Heart right ventricle (tissue), 16 donors: ENCODE measurements around the gene PDCD2. TPM values are rescaled to one million over a fixed set of nuclear protein-coding genes. Genes with fewer than 3 reads are reported as not detected.

Experiments used
- ATAC-seq, 8 donors: fragments of 200-7000 bp; cut with Tn5 transposase; one replicate each; pipeline ENCODE4 v1.9.1; 2020; ENCODE audit warnings: mild to moderate bottlenecking in 8 of 8, moderate library complexity in 8 of 8, moderate number of reproducible peaks in 1 of 8
- DNase-seq, 2 donors: peaks; one replicate each; pipeline ENCODE4 v3.0.0-alpha.2; 2020
- H3K27ac ChIP-seq, 10 donors: fragments of 200-600 bp; sonication (generic) in 2 of 10; one replicate each; pipeline versions ENCODE4 v1.5.0 to v1.8.0; 2020 to 2022; ENCODE audit warnings: mild to moderate bottlenecking in 3 of 10
- H3K27me3 ChIP-seq, 7 donors: fragments of 200-600 bp; one replicate each; pipeline ENCODE4 v1.8.0; 2021 to 2022; ENCODE audit warnings: mild to moderate bottlenecking in 2 of 7
- H3K36me3 ChIP-seq, 9 donors: fragments of 200-600 bp; sonication (generic) in 1 of 9; one replicate each; pipeline versions ENCODE4 v1.5.0 to v1.8.0; 2020 to 2022; ENCODE audit warnings: mild to moderate bottlenecking in 2 of 9
- H3K4me1 ChIP-seq, 9 donors: fragments of 200-600 bp; sonication (generic) in 1 of 9; one replicate each; pipeline versions ENCODE4 v1.5.0 to v1.8.0; 2020 to 2022; ENCODE audit warnings: mild to moderate bottlenecking in 4 of 9
- H3K4me3 ChIP-seq, 10 donors: fragments of 200-600 bp; sonication (generic) in 2 of 10; one replicate each; pipeline versions ENCODE4 v1.5.0 to v1.8.0; 2020 to 2022; ENCODE audit warnings: mild to moderate bottlenecking in 7 of 10, moderate library complexity in 2 of 10
- H3K9me3 ChIP-seq, 11 donors: fragments of 200-600 bp in 10 of 11; sonication (generic) in 2 of 11; one replicate each; pipeline versions ENCODE4 v1.5.0 to v1.8.0; 2013 to 2022; ENCODE audit warnings: mild to moderate bottlenecking in 2 of 11, control low read depth in 1 of 11, moderate library complexity in 1 of 11
- WGBS, 2 donors: extraction: QIAGEN DNeasy Blood & Tissue Kit; methylation state at CpG; one replicate each; pipeline ENCODE4 v1.1.7; 2013; ENCODE audit warnings: inconsistent platforms in 1 of 2; 5-methylcytosine and 5-hydroxymethylcytosine counted together
- intact Hi-C, 10 donors: fragments of 100-400 bp; cut with DNase I; formaldehyde crosslinking; loops; one replicate each; pipeline versions ENCODE4 v1.11.1 to v1.14.2; 2022
- polyA plus RNA-seq, 2 donors: library from polyadenylated mRNA; stranded (reverse); fragments of 200-250 nt; gene quantifications; one replicate each; pipeline ENCODE4 v1.2.3, GENCODE V29; 2013
- total RNA-seq, 10 donors: library from RNA; stranded (reverse); fragmentation: NEBNext Ultra II Directional in 3 of 10; extraction: Animal tissue kit (Norgen Biotek cat#: 25700) in 3 of 10; gene quantifications; one replicate each; pipeline versions ENCODE4 v1.2.1 to v1.2.4, GENCODE V29; 2021 to 2023
- TF ChIP-seq, protein P1 (sequence below), 9 donors: fragments of 200-600 bp; sonication (generic) in 2 of 9; IDR thresholded peaks; one replicate each; pipeline versions ENCODE4 v1.5.0 to v1.8.0; 2021 to 2022; ENCODE audit warnings: antibody characterized with exemption in 9 of 9, mild to moderate bottlenecking in 5 of 9, moderate library complexity in 1 of 9
- donor health status: Arrhythmogenic right ventricular cardiomyopathy.
- donor health status: ischemic (EF 13 %, LVEDD 7.1; RV severe dilation, severe dysfunction).
- donor health status: healthy with polysubstance abuse.
- donor health status: DM: no; HTN: yes; CAD: no.
- donor health status: DM: no; HTN: no; CAD: no.
- donor health status: ischemic (EF 25% LVEDD 6.9; RV normal size, moderate dysfunction).
- donor health status: ischemic (EF 25% LVEDD 5.7; RV mildly dilated, moderate dysfunction).
- donor health status: healthy.
- donor health status: DM: yes; HTN: yes; CAD: no.
- donor health status: Ischemic cardiomyopathy.
- donor health status: ischemic (EF 35%, LVEDD 5.7; RV mildly dilated, moderate dysfunction).
- donor health status: nonischemic (EF 11% LVEDD 7.7; RV severe dilation, severe dysfunction).
- donor health status: DM: yes; HTN: yes; CAD: no.
- donor health status: PGD.
- donor health status: ischemic (EF 29% LVEDD 5.4; RV normal size, mild dysfunction).
- donor health status: nonischemic (EF 23%, LVEDD 6.1; RV moderate dilation, normal function).

The PDCD2 gene
- total and polyA plus RNA-seq, 12 donors: 20.0 to 45.5 (median 34.0) TPM

- DNase-seq (no peak), ATAC-seq (no peak)
- Histone ChIP-seq H3K4me3 (peak overlapping the region; percentile 74 to 98 (median 92)), H3K9me3 (no peaks in the 10 kb centered on the region), H3K4me1 (peaks cover 2 to 21% (median 18%) of the 10 kb centered on the region in 9 donors), H3K27ac (peak overlapping the region; percentile 44 to 97 (median 90)), H3K27me3 (no peaks in the 10 kb centered on the region), H3K36me3 (peaks cover 0 to 46% (median 27%) of the 10 kb centered on the region in 9 donors)
- intact Hi-C loops: loop anchor here in 3 of 10 donors (2.0 kb wide), 1 partner anchor 29 kb away; the partner anchor contains the start of gene TBP (in 3 of the 3)
- TF ChIP-seq, protein P1, sequence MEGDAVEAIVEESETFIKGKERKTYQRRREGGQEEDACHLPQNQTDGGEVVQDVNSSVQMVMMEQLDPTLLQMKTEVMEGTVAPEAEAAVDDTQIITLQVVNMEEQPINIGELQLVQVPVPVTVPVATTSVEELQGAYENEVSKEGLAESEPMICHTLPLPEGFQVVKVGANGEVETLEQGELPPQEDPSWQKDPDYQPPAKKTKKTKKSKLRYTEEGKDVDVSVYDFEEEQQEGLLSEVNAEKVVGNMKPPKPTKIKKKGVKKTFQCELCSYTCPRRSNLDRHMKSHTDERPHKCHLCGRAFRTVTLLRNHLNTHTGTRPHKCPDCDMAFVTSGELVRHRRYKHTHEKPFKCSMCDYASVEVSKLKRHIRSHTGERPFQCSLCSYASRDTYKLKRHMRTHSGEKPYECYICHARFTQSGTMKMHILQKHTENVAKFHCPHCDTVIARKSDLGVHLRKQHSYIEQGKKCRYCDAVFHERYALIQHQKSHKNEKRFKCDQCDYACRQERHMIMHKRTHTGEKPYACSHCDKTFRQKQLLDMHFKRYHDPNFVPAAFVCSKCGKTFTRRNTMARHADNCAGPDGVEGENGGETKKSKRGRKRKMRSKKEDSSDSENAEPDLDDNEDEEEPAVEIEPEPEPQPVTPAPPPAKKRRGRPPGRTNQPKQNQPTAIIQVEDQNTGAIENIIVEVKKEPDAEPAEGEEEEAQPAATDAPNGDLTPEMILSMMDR (IDR thresholded peaks at IDR 0.05): peak in 1 of 9 donors; percentile 14
- WGBS, 2 donors: 1 to 2% methylated on average over 12 of the region's 12 CpGs
These were observed 669 bp downstream of the PDCD2 start for GRCh38 chr6:170583756-170584180.

GRCh38 chr6:170578909-170579308 lies 5.5 kb downstream of the PDCD2 start:
- TF ChIP-seq, protein P1 (IDR thresholded peaks at IDR 0.05): no peak
- ATAC-seq: no peak
- intact Hi-C loops: no loop called here
- DNase-seq: no peak
- no peaks in the 10 kb centered on the region for H3K9me3 ChIP-seq
- no peaks in the 10 kb centered on the region for H3K27me3 ChIP-seq
- H3K4me1 ChIP-seq: peaks cover 2 to 11% (median 8%) of the 10 kb centered on the region in 9 donors
- H3K27ac ChIP-seq: no peak overlapping the region
- H3K4me3 ChIP-seq: no peak overlapping the region
- H3K36me3 ChIP-seq: peaks cover 0 to 94% (median 48%) of the 10 kb centered on the region in 9 donors

DNA sequence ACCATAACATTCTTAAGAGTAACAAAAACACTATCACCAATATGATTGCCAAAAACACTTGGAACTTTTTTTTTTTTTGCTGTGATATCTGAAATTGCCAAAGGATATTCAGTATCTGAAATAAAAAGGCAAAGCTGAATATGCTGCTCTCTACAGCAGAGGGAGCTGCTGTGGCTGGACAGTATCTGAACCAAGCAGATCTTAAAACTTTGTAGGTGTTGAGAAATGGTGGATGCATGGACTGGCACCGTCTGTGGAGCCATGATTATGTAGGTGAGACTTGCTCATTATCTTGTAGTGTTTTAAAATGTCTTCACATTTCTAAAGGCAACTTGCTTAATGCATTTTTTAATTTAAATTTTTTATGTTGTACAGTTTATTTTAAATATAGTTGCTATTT lies 9.2 kb downstream of the PDCD2 start:
- TF ChIP-seq, protein P1 (IDR thresholded peaks at IDR 0.05): peak in 1 of 9 donors; percentile 5
- H3K9me3 ChIP-seq: no peaks in the 10 kb centered on the region
- H3K27me3 ChIP-seq: no peaks in the 10 kb centered on the region
- H3K4me1 ChIP-seq: no peaks in the 10 kb centered on the region
- no peak for ATAC-seq
- no peak overlapping the region for H3K27ac ChIP-seq
- 82 to 95% methylated on average over 1 of the region's 1 CpG for WGBS, 2 donors
- H3K4me3 ChIP-seq: no peak overlapping the region
- peaks cover 0 to 100% (median 47%) of the 10 kb centered on the region in 9 donors for H3K36me3 ChIP-seq
- intact Hi-C loops: no loop called here
- no peak for DNase-seq

DNA sequence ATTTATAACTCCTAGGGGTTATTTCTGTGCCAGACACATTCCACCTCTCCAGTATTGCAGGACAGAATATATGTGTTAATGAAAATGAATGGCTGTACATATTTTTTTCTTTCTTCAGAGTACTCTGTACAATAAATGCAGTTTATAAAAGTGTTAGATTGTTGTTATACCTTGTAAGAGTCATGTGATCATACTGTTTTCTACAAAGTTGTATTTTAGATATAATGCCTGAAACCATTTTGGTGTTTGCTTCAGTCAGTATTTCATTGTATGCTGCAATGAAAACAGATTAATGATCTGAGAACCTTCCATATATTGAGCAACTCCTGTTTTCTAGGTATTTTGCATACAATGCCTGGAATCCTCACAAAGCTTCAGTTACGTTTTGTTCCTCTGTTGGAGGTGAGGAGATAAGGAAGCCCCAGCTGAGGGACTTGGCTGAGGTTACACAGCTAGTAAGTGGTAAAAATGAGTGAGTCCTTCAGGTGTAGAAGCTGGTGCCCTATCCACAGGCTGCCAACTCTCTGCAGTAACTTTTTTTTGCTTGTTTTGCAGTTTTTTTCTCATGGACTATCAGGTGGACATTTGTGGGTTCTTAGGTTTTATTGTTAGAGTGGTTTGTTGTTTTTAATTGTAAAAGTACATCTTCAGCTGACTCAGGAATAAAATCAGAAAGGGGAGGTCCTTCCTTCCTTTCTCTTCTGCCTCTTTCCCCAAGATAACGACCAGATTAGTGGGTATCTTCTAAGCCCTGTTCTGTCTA lies 11.6 kb downstream of the PDCD2 start:
- no peak overlapping the region for H3K4me3 ChIP-seq
- 70 to 77% methylated on average over 2 of the region's 2 CpGs for WGBS, 2 donors
- TF ChIP-seq, protein P1 (IDR thresholded peaks at IDR 0.05): no peak
- peaks cover 0 to 100% (median 48%) of the 10 kb centered on the region in 9 donors for H3K36me3 ChIP-seq
- ATAC-seq (no peak), DNase-seq (no peak)
- H3K9me3 ChIP-seq: no peaks in the 10 kb centered on the region
- intact Hi-C loops: no loop called here
- H3K27me3 ChIP-seq: no peaks in the 10 kb centered on the region
- H3K4me1 ChIP-seq: no peaks in the 10 kb centered on the region
- H3K27ac ChIP-seq: no peak overlapping the region
